GM10248 (cell line): Measurements from ENCODE around the gene BNIPL.

Experiments
- CTCF ChIA-PET: fragments of 300-600 bp; sonication (Branson Sonifier 250); formaldehyde crosslinking; extraction: SDS; loops from one replicate; lab custom pipeline; 2021; ENCODE audit warnings: antibody characterized with exemption; lab: Yijun Ruan, JAX
- POLR2A ChIA-PET: fragments of 350-650 bp; sonication (Branson Sonifier 250); formaldehyde crosslinking; extraction: SDS; loops from one replicate; lab custom pipeline; 2020; ENCODE audit warnings: antibody characterized with exemption; lab: Yijun Ruan, JAX
- DNase-seq: peaks from one replicate; pipeline ENCODE4 v3.0.0; 2012; ENCODE audit errors: extremely low spot score
- TF ChIP-seq, protein P1 (sequence below): IDR thresholded peaks from 2 replicates; pipeline ENCODE4 v1.5.1; 2012; ENCODE audit warnings: mild to moderate bottlenecking, low read depth; ENCODE audit errors: extremely low read depth, missing control alignments, control extremely low read depth

Gene BNIPL

DNA sequence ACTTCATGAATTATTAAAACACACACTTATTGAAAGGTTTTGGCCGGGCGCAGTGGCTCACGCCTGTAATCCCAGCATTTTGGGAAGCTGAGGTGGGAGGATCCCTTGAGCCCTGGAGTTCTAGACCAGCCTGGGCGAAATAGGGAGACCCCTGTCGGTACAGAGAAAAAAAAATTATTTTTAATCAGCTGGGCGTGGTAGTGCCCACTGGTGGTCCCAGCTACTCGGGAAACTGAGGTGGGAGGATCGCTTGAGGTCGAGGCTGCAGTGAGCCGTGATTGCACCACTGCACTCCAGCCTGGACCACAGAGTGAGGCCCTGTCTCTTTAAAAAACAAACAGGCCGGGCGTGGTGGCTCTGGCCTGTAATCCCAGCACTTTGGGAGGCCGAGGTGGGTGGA lies 35.8 kb downstream of the BNIPL start:
- TF ChIP-seq, protein P1, sequence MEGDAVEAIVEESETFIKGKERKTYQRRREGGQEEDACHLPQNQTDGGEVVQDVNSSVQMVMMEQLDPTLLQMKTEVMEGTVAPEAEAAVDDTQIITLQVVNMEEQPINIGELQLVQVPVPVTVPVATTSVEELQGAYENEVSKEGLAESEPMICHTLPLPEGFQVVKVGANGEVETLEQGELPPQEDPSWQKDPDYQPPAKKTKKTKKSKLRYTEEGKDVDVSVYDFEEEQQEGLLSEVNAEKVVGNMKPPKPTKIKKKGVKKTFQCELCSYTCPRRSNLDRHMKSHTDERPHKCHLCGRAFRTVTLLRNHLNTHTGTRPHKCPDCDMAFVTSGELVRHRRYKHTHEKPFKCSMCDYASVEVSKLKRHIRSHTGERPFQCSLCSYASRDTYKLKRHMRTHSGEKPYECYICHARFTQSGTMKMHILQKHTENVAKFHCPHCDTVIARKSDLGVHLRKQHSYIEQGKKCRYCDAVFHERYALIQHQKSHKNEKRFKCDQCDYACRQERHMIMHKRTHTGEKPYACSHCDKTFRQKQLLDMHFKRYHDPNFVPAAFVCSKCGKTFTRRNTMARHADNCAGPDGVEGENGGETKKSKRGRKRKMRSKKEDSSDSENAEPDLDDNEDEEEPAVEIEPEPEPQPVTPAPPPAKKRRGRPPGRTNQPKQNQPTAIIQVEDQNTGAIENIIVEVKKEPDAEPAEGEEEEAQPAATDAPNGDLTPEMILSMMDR = no peak
- DNase-seq = no peak
- CTCF ChIA-PET = interaction anchor here (1.0 to 4.1 kb wide), 16 partner anchors 9 to 209 kb away, joined by 3 to 52 read pairs (median 5); partner anchors contain the start of genes C1orf56, CDC42SE1, MINDY1 and MLLT11
- POLR2A ChIA-PET = interaction anchor here (1.2 kb wide), 1 partner anchor 25 kb away, joined by 3 read pairs; no protein-coding TSS in a partner anchor

DNA sequence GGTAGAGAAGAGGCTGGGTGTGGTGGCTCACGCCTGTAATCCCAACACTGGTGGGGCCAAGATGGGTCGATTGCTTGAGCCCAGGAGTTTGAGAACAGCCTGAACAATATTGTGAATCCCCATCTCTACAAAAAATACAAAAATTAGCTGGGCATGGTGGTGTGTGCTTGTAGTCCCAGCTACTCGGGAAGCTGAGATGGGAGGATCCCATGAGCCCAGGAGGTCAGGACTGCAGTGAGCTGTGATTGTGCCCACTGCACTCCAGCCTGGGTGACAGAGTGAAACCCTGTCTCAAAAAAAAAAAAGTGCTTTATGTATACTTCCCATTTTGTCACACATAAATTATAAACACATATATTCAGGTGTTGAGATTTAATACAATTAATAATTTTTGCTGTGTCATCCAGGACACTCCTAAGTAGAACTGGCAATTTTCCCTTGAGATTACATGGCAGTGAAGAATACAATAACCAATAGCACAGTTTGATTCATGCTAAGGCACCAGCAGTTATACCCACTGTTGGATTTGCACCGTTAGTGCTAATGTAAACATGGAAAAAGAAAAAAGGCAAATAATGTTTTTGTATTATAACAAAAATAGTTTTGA lies 49.7 kb downstream of the BNIPL start:
- DNase-seq = no peak
- ChIA-PET CTCF (interaction anchor here (1.1 to 4.5 kb wide), 7 partner anchors 11 to 71 kb away, joined by 3 to 31 read pairs (median 4); partner anchors contain the start of genes CDC42SE1 and TNFAIP8L2), POLR2A (no interaction called here)
- TF ChIP-seq, protein P1 = no peak
